HG03354 (cell line): Measurements from ENCODE around the gene BANP.
"Not testable (repeated sequence)": the region's sequence is repeated elsewhere in the genome, so short reads cannot be mapped to it uniquely, and the experiment has no call there.

Experiments used
- ATAC-seq: cut with Tn5 transposase; IDR thresholded peaks from one replicate; pipeline ENCODE4 v1.9.1; 2021; ENCODE audit warnings: mild to moderate bottlenecking; ENCODE audit not compliant: unreplicated experiment, poor library complexity, severe bottlenecking

The BANP gene

GRCh38 chr16:88023366-88023765, 72.1 kb downstream of the BANP start:
- no peak for ATAC-seq

- no peak for ATAC-seq
Measured at GRCh38 chr16:88023786-88024185, 72.6 kb downstream of the BANP start.

GRCh38 chr16:88024491-88025085, 73.4 kb downstream of the BANP start:
- not testable (repeated sequence) for ATAC-seq

GRCh38 chr16:88025086-88025492, 73.9 kb downstream of the BANP start:
- not testable (repeated sequence) for ATAC-seq

- not testable (repeated sequence) for ATAC-seq
Measured at GRCh38 chr16:88025828-88026555, 74.8 kb downstream of the BANP start.

GRCh38 chr16:88026964-88027938, 76.0 kb downstream of the BANP start:
- no peak for ATAC-seq

- ATAC-seq, result not testable (repeated sequence)
Measured at GRCh38 chr16:88028177-88028930, 77.1 kb downstream of the BANP start.

GRCh38 chr16:88030498-88030897, 79.3 kb downstream of the BANP start:
- no peak for ATAC-seq

GRCh38 chr16:88030961-88031360, 79.7 kb downstream of the BANP start:
- not testable (repeated sequence) for ATAC-seq

- not testable (repeated sequence) for ATAC-seq
Measured at GRCh38 chr16:88033003-88033740, 81.9 kb downstream of the BANP start.

GRCh38 chr16:88034770-88035169, 83.5 kb downstream of the BANP start:
- no peak for ATAC-seq

GRCh38 chr16:88035292-88035691, 84.1 kb downstream of the BANP start:
- no peak for ATAC-seq

- ATAC-seq, result not testable (repeated sequence)
Measured at GRCh38 chr16:88035884-88036639, 84.8 kb downstream of the BANP start.

- not testable (repeated sequence) for ATAC-seq
Measured at GRCh38 chr16:88036640-88036996, 85.4 kb downstream of the BANP start.

GRCh38 chr16:88037359-88037758, 86.1 kb downstream of the BANP start:
- not testable (repeated sequence) for ATAC-seq

- ATAC-seq, result not testable (repeated sequence)
Measured at GRCh38 chr16:88037876-88038525, 86.8 kb downstream of the BANP start.

GRCh38 chr16:88038526-88038908, 87.3 kb downstream of the BANP start:
- ATAC-seq, result not testable (repeated sequence)

- ATAC-seq, result no peak
Measured at GRCh38 chr16:88039591-88039990, 88.4 kb downstream of the BANP start.
